Caco-2 (cell line): ENCODE results near the gene HID1. TPM values are rescaled to one million over a fixed set of nuclear protein-coding genes. Genes with fewer than 3 reads are reported as not detected.
"Not testable (repeated sequence)": the region's sequence is repeated elsewhere in the genome, so short reads cannot be mapped to it uniquely, and the experiment has no call there.

Source experiments
- BruUV-seq: library from RNA; stranded (reverse); fragments of 400-500 nt; replicated peaks from 2 replicates; lab custom pipeline; 2021; lab: Mats Ljungman, UMichigan
- CTCF ChIA-PET: fragments of 300-600 bp; sonication (Branson Sonifier 250); formaldehyde crosslinking; loops from one replicate; lab custom pipeline; 2022; ENCODE audit warnings: antibody characterized with exemption; lab: Charles Lee
- POLR2A ChIA-PET: fragments of 300-600 bp; sonication (Branson Sonifier 250); formaldehyde crosslinking; loops from one replicate; lab custom pipeline; 2022; ENCODE audit warnings: antibody characterized with exemption; lab: Charles Lee
- DNase-seq, 2 experiments: peaks; one replicate each; pipeline versions ENCODE4 v3.0.0 to v3.0.0-alpha.2; 2020 to 2022
- H3K27me3 ChIP-seq: replicated peaks from 2 replicates; pipeline ENCODE4 v1.6.0; 2011; ENCODE audit warnings: low read length; ENCODE audit not compliant: control insufficient read depth, insufficient read depth
- H3K36me3 ChIP-seq: 2 replicates; pipeline ENCODE4 v1.5.1; 2011; ENCODE audit warnings: low read length; ENCODE audit not compliant: control insufficient read depth, insufficient read depth
- H3K4me1 ChIP-seq: fragments of 250-450 bp; sonication (Bioruptor Pico); 2 replicates; pipeline ENCODE4 v1.5.1; 2020; ENCODE audit warnings: mild to moderate bottlenecking
- H3K4me3 ChIP-seq: 2 replicates; pipeline ENCODE4 v1.5.1; 2011; ENCODE audit warnings: low read depth, mild to moderate bottlenecking, control low read depth, low read length
- H3K9me3 ChIP-seq: fragments of 250-450 bp; sonication (Bioruptor Pico); 2 replicates; pipeline ENCODE4 v1.5.1; 2020; ENCODE audit warnings: mild to moderate bottlenecking, moderate library complexity
- H3K27ac Mint-ChIP-seq: one replicate; pipeline ENCODE4 v1.8.0; 2022; ENCODE audit warnings: mixed read lengths; ENCODE audit not compliant: unreplicated experiment
- H3K27me3 Mint-ChIP-seq: one replicate; pipeline ENCODE4 v1.8.0; 2022; ENCODE audit warnings: mixed read lengths; ENCODE audit not compliant: insufficient read depth, unreplicated experiment
- H3K36me3 Mint-ChIP-seq: one replicate; pipeline ENCODE4 v1.8.0; 2022; ENCODE audit warnings: mild to moderate bottlenecking, mixed read lengths; ENCODE audit not compliant: insufficient read depth, unreplicated experiment
- H3K4me1 Mint-ChIP-seq: one replicate; pipeline ENCODE4 v1.8.0; 2022; ENCODE audit warnings: low read depth, mixed read lengths; ENCODE audit not compliant: unreplicated experiment
- H3K4me3 Mint-ChIP-seq: one replicate; pipeline ENCODE4 v1.8.0; 2022; ENCODE audit warnings: mild to moderate bottlenecking, moderate library complexity, mixed read lengths; ENCODE audit not compliant: unreplicated experiment
- H3K9me3 Mint-ChIP-seq: one replicate; pipeline ENCODE4 v1.8.0; 2022; ENCODE audit warnings: mixed read lengths; ENCODE audit not compliant: unreplicated experiment
- CTCF ChIP-seq, 2 experiments: fragments of 200-600 bp in 1 of 2; IDR thresholded peaks; 1 replicate in 1 of 2; 2 replicates in 1 of 2; pipeline versions ENCODE4 v1.5.1 to v1.8.0; 2011 to 2022; ENCODE audit warnings: antibody characterized with exemption in 1 of 2, control low read depth in 1 of 2, inconsistent platforms in 1 of 2, low read depth in 1 of 2, low read length in 1 of 2, mild to moderate bottlenecking in 1 of 2, moderate library complexity in 1 of 2; ENCODE audit not compliant: insufficient read depth in 1 of 2, severe bottlenecking in 1 of 2, unreplicated experiment in 1 of 2
- intact Hi-C: fragments of 100-400 bp; cut with micrococcal nuclease; formaldehyde crosslinking; loops from one replicate; pipeline ENCODE4 v1.10.0; 2022; ENCODE audit not compliant: unreplicated experiment
- total RNA-seq: library from RNA; stranded (reverse); gene quantifications from 2 replicates; pipeline ENCODE4 v1.2.3, GENCODE V29; 2022

HID1 gene
- total RNA-seq, 1 experiment from 2014 or later: 29.8 TPM

DNA sequence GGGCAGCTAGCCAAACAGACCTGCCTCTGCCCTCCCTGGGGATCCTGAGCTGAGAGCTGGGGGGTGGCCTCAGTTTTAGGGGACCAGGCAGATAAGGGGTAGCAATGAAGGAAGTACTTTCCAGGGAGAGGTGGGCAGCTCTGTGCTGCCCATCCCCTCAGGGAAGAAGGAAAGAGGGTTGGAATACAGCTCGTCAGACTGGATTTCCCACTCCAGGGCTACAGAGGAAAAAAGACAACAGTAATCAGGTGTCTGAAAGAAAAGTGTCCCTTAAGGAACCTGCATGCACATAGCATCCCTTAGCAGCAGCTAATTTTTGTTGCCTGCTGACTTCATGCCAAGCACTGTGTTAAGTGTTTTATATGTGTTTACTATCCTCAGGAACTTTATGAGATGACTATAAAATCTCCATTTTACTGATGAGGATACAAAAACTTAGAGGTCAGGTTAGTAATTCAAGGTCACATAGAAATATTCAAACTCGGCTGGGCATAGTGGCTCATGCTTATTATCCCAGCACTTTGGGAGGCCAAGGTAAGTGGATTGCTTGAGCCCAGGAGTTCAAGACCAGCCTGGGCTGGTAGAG lies 36.7 kb upstream of the HID1 start:
- Mint-ChIP-seq H3K4me1 (peaks cover 18% of the 10 kb centered on the region), H3K9me3 (no peaks in the 10 kb centered on the region), H3K27ac (no peak overlapping the region), H3K4me3 (no peak overlapping the region), H3K36me3 (peaks cover 16% of the 10 kb centered on the region), H3K27me3 (no peaks in the 10 kb centered on the region)
- H3K27me3 ChIP-seq: no peaks in the 10 kb centered on the region
- CTCF ChIA-PET: interaction anchor here (0.6 to 4.4 kb wide), 4 partner anchors 21 to 151 kb away, joined by 5 to 61 read pairs (median 10); partner anchors contain the start of gene CDR2L
- peaks cover 3% of the 10 kb centered on the region; the same call in 1 of the 2 replicates for H3K4me1 ChIP-seq
- BruUV-seq: no TSS peak
- H3K36me3 ChIP-seq: no peaks in the 10 kb centered on the region
- DNase-seq: no peak
- POLR2A ChIA-PET: interaction anchor here (0.6 kb wide), 2 partner anchors 26 to 118 kb away, joined by 3 read pairs; no protein-coding TSS in a partner anchor
- no peaks in the 10 kb centered on the region for H3K9me3 ChIP-seq
- TF ChIP-seq CTCF (IDR thresholded peaks at IDR 0.05; ENCODE audit: insufficient read depth in 1 of 2, low read depth in 1 of 2, low read length in 1 of 2, severe bottlenecking in 1 of 2, unreplicated experiment in 1 of 2): no peak
- intact Hi-C loops: no loop called here
- no peak overlapping the region for H3K4me3 ChIP-seq

GRCh38 chr17:75008373-75008772 lies 35.8 kb upstream of the HID1 start:
- Mint-ChIP-seq H3K27me3 (no peaks in the 10 kb centered on the region), H3K4me1 (peaks cover 10% of the 10 kb centered on the region), H3K9me3 (no peaks in the 10 kb centered on the region), H3K4me3 (no peak overlapping the region), H3K27ac (no peak overlapping the region), H3K36me3 (peaks cover 12% of the 10 kb centered on the region)
- TF ChIP-seq CTCF (IDR thresholded peaks at IDR 0.05; ENCODE audit: insufficient read depth in 1 of 2, low read depth in 1 of 2, low read length in 1 of 2, severe bottlenecking in 1 of 2, unreplicated experiment in 1 of 2): no peak
- peaks cover 3% of the 10 kb centered on the region; the same call in 1 of the 2 replicates for H3K4me1 ChIP-seq
- POLR2A ChIA-PET: no interaction called here
- CTCF ChIA-PET: interaction anchor here (0.8 to 4.4 kb wide), 4 partner anchors 20 to 47 kb away, joined by 4 to 61 read pairs (median 10); partner anchors contain the start of gene CDR2L
- no peak for DNase-seq
- intact Hi-C loops: no loop called here
- H3K27me3 ChIP-seq: no peaks in the 10 kb centered on the region
- H3K4me3 ChIP-seq: no peak overlapping the region
- H3K36me3 ChIP-seq: no peaks in the 10 kb centered on the region; the same call in 1 of the 2 replicates
- no TSS peak for BruUV-seq
- no peaks in the 10 kb centered on the region for H3K9me3 ChIP-seq

GRCh38 chr17:75006653-75007052 lies 34.1 kb upstream of the HID1 start:
- Histone ChIP-seq H3K36me3 (no peaks in the 10 kb centered on the region; the same call in 1 of the 2 replicates), H3K4me3 (no peak overlapping the region), H3K9me3 (no peaks in the 10 kb centered on the region), H3K4me1 (peaks cover 3% of the 10 kb centered on the region; the same call in 1 of the 2 replicates), H3K27me3 (no peaks in the 10 kb centered on the region)
- peak in 1 of 2 experiments; percentile 33 for TF ChIP-seq CTCF (IDR thresholded peaks at IDR 0.05; ENCODE audit: insufficient read depth in 1 of 2, low read depth in 1 of 2, low read length in 1 of 2, severe bottlenecking in 1 of 2, unreplicated experiment in 1 of 2)
- peaks cover 21% of the 10 kb centered on the region for H3K36me3 Mint-ChIP-seq
- H3K9me3 Mint-ChIP-seq: no peaks in the 10 kb centered on the region
- no peak overlapping the region for H3K27ac Mint-ChIP-seq
- peak in 1 of 2 experiments; percentile 46 for DNase-seq
- no peaks in the 10 kb centered on the region for H3K4me1 Mint-ChIP-seq
- ChIA-PET POLR2A (no interaction called here), CTCF (interaction anchor here (0.6 to 4.4 kb wide), 3 partner anchors 43 to 50 kb away, joined by 3 to 61 read pairs (median 5); no protein-coding TSS in a partner anchor)
- no peaks in the 10 kb centered on the region for H3K27me3 Mint-ChIP-seq
- intact Hi-C loops: loop anchor here (1.0 kb wide), 3 partner anchors 19 to 83 kb away; partner anchors contain the start of genes CDR2L and USH1G
- H3K4me3 Mint-ChIP-seq: no peak overlapping the region
- BruUV-seq: no TSS peak

GRCh38 chr17:75006084-75006483 lies 33.5 kb upstream of the HID1 start:
- CTCF ChIA-PET: interaction anchor here (0.6 to 4.4 kb wide), 3 partner anchors 42 to 45 kb away, joined by 3 to 61 read pairs (median 5); no protein-coding TSS in a partner anchor
- H3K9me3 ChIP-seq, H3K4me3 ChIP-seq, BruUV-seq, H3K27ac Mint-ChIP-seq, POLR2A ChIA-PET, H3K4me1 Mint-ChIP-seq, H3K27me3 ChIP-seq, H3K27me3 Mint-ChIP-seq, H3K4me1 ChIP-seq, H3K36me3 ChIP-seq, H3K4me3 Mint-ChIP-seq, H3K9me3 Mint-ChIP-seq, DNase-seq: not testable (repeated sequence)
- peaks cover 23% of the 10 kb centered on the region for H3K36me3 Mint-ChIP-seq
- intact Hi-C loops: loop anchor here (1.0 kb wide), 3 partner anchors 19 to 83 kb away; partner anchors contain the start of genes CDR2L and USH1G
